B cell (primary cell): Measurements from ENCODE around the gene HDAC10. TPM values are rescaled to one million over a fixed set of nuclear protein-coding genes. Genes with fewer than 3 reads are reported as not detected.

ENCODE experiments used
- ATAC-seq: fragments of 200-7000 bp; cut with Tn5 transposase; one replicate; pipeline ENCODE4 v1.10.0; 2021; ENCODE audit warnings: low read depth, mild to moderate bottlenecking, moderate number of reproducible peaks, moderate library complexity
- CTCF ChIA-PET: fragments of 350-600 bp; sonication (Branson Sonifier 250); formaldehyde crosslinking; loops from one replicate; lab custom pipeline; 2021; ENCODE audit warnings: antibody characterized with exemption, inconsistent platforms; lab: Charles Lee
- POLR2A ChIA-PET: fragments of 350-600 bp; sonication (Branson Sonifier 250); formaldehyde crosslinking; loops from one replicate; lab custom pipeline; 2021; ENCODE audit warnings: antibody characterized with exemption; lab: Charles Lee
- DNase-seq: peaks from one replicate; pipeline ENCODE4 v3.0.0; 2013
- H2AFZ ChIP-seq: 2 replicates; pipeline ENCODE4 v1.6.1; 2012; ENCODE audit warnings: mild to moderate bottlenecking, low read depth, low read length; ENCODE audit not compliant: insufficient read depth, poor library complexity, severe bottlenecking
- H3K27ac ChIP-seq, 2 donors: 1 replicate in 1 of 2; 2 replicates in 1 of 2; pipeline ENCODE4 v1.5.1; 2012 to 2013; ENCODE audit warnings: low read length in 2 of 2, mild to moderate bottlenecking in 2 of 2, moderate library complexity in 1 of 2
- H3K27me3 ChIP-seq, 4 experiments: fragments of 200-600 bp in 1 of 4; sonication (generic) in 1 of 4; replicated peaks in 1 of 4; 1 replicate in 2 of 4; 2 replicates in 2 of 4; pipeline versions ENCODE4 v1.6.1 to v1.7.0; 2013 to 2016; ENCODE audit warnings: low read length in 3 of 4, mild to moderate bottlenecking in 2 of 4, mixed read lengths in 1 of 4, moderate library complexity in 1 of 4; ENCODE audit not compliant: insufficient read depth in 4 of 4, control insufficient read depth in 3 of 4; ENCODE audit errors: control extremely low read depth in 1 of 4
- H3K36me3 ChIP-seq, 2 experiments: replicated peaks in 1 of 2; 1 replicate in 1 of 2; 2 replicates in 1 of 2; pipeline versions ENCODE4 v1.6.1 to v1.7.1; 2013; ENCODE audit warnings: low read length in 1 of 2; ENCODE audit not compliant: insufficient read depth in 2 of 2, control insufficient read depth in 1 of 2; ENCODE audit errors: control extremely low read depth in 1 of 2, extremely low read depth in 1 of 2
- H3K4me1 ChIP-seq, 2 donors: fragments of 200-600 bp in 1 of 2; sonication (generic) in 1 of 2; 1 replicate in 1 of 2; 2 replicates in 1 of 2; pipeline versions ENCODE4 v1.5.1 to v1.6.1; 2013 to 2017; ENCODE audit warnings: low read length in 2 of 2; ENCODE audit not compliant: control insufficient read depth in 2 of 2, insufficient read depth in 2 of 2
- H3K4me2 ChIP-seq: replicated peaks from 2 replicates; pipeline ENCODE3; 2012; ENCODE audit warnings: mild to moderate bottlenecking, low read depth, low read length; ENCODE audit not compliant: poor library complexity, severe bottlenecking
- H3K4me3 ChIP-seq, 5 experiments: fragments of 200-600 bp in 1 of 5; sonication (generic) in 1 of 5; 1 replicate in 3 of 5; 2 replicates in 2 of 5; pipeline versions ENCODE4 v1.5.1 to v1.7.0; 2011 to 2016; ENCODE audit warnings: low read length in 4 of 5, mild to moderate bottlenecking in 4 of 5, low read depth in 2 of 5, control low read depth in 1 of 5, moderate library complexity in 1 of 5; ENCODE audit not compliant: insufficient read depth in 1 of 5; ENCODE audit errors: control extremely low read depth in 1 of 5, extremely low read depth in 1 of 5
- H3K79me2 ChIP-seq: fragments of 200-600 bp; sonication (generic); one replicate; pipeline ENCODE4 v1.6.0; 2016; ENCODE audit warnings: low read length; ENCODE audit not compliant: control insufficient read depth, insufficient read depth
- H3K9ac ChIP-seq: fragments of 200-600 bp; sonication (generic); 2 replicates; pipeline ENCODE4 v1.6.1; 2017; ENCODE audit warnings: mild to moderate bottlenecking, low read length, moderate library complexity
- H3K9me3 ChIP-seq, 3 donors: one replicate each; pipeline versions ENCODE4 v1.6.1 to v1.7.1; 2013; ENCODE audit warnings: low read length in 2 of 3; ENCODE audit not compliant: control insufficient read depth in 2 of 3, insufficient read depth in 1 of 3; ENCODE audit errors: control extremely low read depth in 1 of 3
- H4K20me1 ChIP-seq: 2 replicates; pipeline ENCODE4 v1.6.0; 2012; ENCODE audit warnings: mild to moderate bottlenecking, low read length; ENCODE audit not compliant: insufficient read depth, control insufficient read depth, poor library complexity, severe bottlenecking
- H3K27ac Mint-ChIP-seq: one replicate; pipeline ENCODE4 v1.8.0; 2021; ENCODE audit warnings: mixed read lengths
- H3K27me3 Mint-ChIP-seq: one replicate; pipeline ENCODE4 v1.8.0; 2021; ENCODE audit warnings: mixed read lengths
- H3K4me1 Mint-ChIP-seq: one replicate; pipeline ENCODE4 v1.8.0; 2021; ENCODE audit warnings: mixed read lengths
- H3K4me3 Mint-ChIP-seq: one replicate; pipeline ENCODE4 v1.8.0; 2021; ENCODE audit warnings: mixed read lengths
- H3K9me3 Mint-ChIP-seq: one replicate; pipeline ENCODE4 v1.8.0; 2022; ENCODE audit warnings: mixed read lengths; ENCODE audit not compliant: insufficient read depth
- EZH2 ChIP-seq: IDR thresholded peaks from 2 replicates; pipeline ENCODE4 v1.6.1; 2012; ENCODE audit warnings: borderline replicate concordance, low read depth, mild to moderate bottlenecking, moderate library complexity, low read length; ENCODE audit not compliant: insufficient read depth, poor library complexity, severe bottlenecking
- WGBS: methylation state at CpG from one replicate; pipeline ENCODE4 v1.1.5; 2013; ENCODE audit warnings: missing lambda C conversion rate; ENCODE audit not compliant: insufficient coverage; 5-methylcytosine and 5-hydroxymethylcytosine counted together
- intact Hi-C: fragments of 100-400 bp; cut with micrococcal nuclease; formaldehyde crosslinking; loops from one replicate; pipeline ENCODE4 v1.10.0; 2022
- polyA plus RNA-seq: library from polyadenylated mRNA; depleted of rRNA; stranded (reverse); fragments of >200 nt; gene quantifications from 2 replicates; pipeline ENCODE4 v1.2.3, GENCODE V29; 2012
- total RNA-seq, 2 donors: library from RNA; stranded (reverse); fragments of 120-200 nt in 1 of 2; gene quantifications; 1 replicate in 1 of 2; 2 replicates in 1 of 2; pipeline versions ENCODE4 v1.2.3 to v1.2.4, GENCODE V29; 2013 to 2022
- TF ChIP-seq, protein P1 (sequence below): fragments of 200-600 bp; IDR thresholded peaks from one replicate; pipeline ENCODE4 v1.8.0; 2022; ENCODE audit warnings: antibody characterized with exemption, mild to moderate bottlenecking

The HDAC10 gene
- total and polyA plus RNA-seq, 2 donors (not counting 1 experiment from before 2014, with no cell fraction given), result 136 to 187 TPM

DNA sequence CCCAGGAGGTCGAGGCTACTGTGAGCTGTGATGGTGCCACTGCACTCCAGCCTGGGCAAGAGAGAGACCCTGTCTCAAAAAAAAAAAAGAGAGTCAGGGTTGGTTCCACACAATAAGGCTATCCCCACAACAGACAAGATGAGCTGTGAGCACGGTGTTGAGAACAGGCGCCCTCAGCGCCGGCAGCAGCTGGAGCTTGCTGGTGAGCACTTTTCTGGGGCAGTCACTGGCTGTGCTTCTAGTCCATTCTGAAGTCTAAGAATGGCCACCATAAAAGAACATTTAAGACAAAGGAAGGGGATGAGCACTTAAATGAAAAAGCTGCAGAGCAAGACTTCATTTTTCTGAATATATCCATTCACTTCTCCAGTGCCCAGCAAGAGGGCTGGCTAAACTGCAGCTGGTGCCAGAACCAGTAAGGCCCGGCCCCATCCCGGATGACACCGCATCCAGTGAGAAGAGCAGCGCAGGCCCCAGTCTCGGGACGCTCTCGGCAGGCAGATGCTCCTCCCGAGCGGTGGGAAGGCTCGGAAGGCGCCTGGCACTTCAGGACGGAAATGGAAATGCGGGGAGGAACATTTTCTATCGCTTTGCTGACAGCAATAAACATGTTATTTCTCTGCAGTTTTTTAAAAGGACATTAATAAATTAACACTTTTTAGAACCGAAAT lies 18.4 kb downstream of the HDAC10 start:
- H3K4me1 Mint-ChIP-seq, result peaks cover 9% of the 10 kb centered on the region

DNA sequence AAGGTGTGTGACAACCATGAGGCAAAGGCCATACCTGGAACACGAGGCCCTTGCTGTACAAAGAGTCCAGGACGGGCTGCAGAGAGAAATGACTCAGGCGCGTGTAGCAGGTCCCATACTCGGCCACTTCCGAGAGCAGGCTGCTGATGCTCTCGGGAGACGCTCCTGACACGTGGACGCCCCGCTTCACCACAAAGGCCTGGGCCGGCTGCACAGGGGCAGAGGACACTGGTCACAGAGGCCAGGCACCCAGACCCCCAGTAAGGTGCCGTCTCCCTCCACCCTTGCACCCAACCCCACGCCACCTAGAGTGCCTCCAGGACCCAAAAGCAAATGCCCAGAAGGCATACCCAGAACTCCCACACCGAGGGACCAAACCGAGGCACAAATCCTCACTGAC lies 21.7 kb downstream of the HDAC10 start:
- Histone ChIP-seq H3K27me3 (no peaks in the 10 kb centered on the region), H3K9me3 (peaks cover 0 to 5% (median 0%) of the 10 kb centered on the region in 3 donors), H3K27ac (no peak overlapping the region), H2AFZ (no peak overlapping the region), H3K4me3 (no peak overlapping the region), H3K4me1 (no peaks in the 10 kb centered on the region), H3K4me2 (no peak overlapping the region), H3K36me3 (peaks cover 0 to 47% of the 10 kb centered on the region in 2 experiments), H4K20me1 (peaks cover 48% of the 10 kb centered on the region), H3K79me2 (peaks cover 44% of the 10 kb centered on the region), H3K9ac (no peak overlapping the region)
- H3K9me3 Mint-ChIP-seq, result no peaks in the 10 kb centered on the region
- H3K4me3 Mint-ChIP-seq, result no peak overlapping the region
- no peak for TF ChIP-seq EZH2
- TF ChIP-seq, protein P1, sequence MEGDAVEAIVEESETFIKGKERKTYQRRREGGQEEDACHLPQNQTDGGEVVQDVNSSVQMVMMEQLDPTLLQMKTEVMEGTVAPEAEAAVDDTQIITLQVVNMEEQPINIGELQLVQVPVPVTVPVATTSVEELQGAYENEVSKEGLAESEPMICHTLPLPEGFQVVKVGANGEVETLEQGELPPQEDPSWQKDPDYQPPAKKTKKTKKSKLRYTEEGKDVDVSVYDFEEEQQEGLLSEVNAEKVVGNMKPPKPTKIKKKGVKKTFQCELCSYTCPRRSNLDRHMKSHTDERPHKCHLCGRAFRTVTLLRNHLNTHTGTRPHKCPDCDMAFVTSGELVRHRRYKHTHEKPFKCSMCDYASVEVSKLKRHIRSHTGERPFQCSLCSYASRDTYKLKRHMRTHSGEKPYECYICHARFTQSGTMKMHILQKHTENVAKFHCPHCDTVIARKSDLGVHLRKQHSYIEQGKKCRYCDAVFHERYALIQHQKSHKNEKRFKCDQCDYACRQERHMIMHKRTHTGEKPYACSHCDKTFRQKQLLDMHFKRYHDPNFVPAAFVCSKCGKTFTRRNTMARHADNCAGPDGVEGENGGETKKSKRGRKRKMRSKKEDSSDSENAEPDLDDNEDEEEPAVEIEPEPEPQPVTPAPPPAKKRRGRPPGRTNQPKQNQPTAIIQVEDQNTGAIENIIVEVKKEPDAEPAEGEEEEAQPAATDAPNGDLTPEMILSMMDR, result no peak
- no peaks in the 10 kb centered on the region for H3K27me3 Mint-ChIP-seq
- intact Hi-C loops, result no loop called here
- no peaks in the 10 kb centered on the region for H3K4me1 Mint-ChIP-seq
- ATAC-seq, result no peak
- DNase-seq, result no peak
- CTCF ChIA-PET, result no interaction called here
- WGBS, result 93% methylated on average over 12 of the region's 16 CpGs
- POLR2A ChIA-PET, result no interaction called here
- no peak overlapping the region for H3K27ac Mint-ChIP-seq

More for the DNA sequence above, 18.4 kb downstream of the HDAC10 start:
- no peak overlapping the region for H3K27ac ChIP-seq
- no peak for TF ChIP-seq EZH2
- TF ChIP-seq, protein P1, result no peak
- 94% methylated on average over 17 of the region's 20 CpGs for WGBS
- peaks cover 0 to 44% of the 10 kb centered on the region in 2 experiments for H3K36me3 ChIP-seq
- ATAC-seq (no peak), DNase-seq (no peak)
- ChIA-PET CTCF (interaction anchor here (1.1 to 1.4 kb wide), 4 partner anchors 10 to 84 kb away, joined by 3 to 4 read pairs (median 3); no protein-coding TSS in a partner anchor), POLR2A (no interaction called here)
- no peak overlapping the region for H3K4me2 ChIP-seq
- intact Hi-C loops, result no loop called here
- H3K9ac ChIP-seq, result no peak overlapping the region
- peaks cover 69% of the 10 kb centered on the region for H4K20me1 ChIP-seq
- peaks cover 69% of the 10 kb centered on the region for H3K79me2 ChIP-seq
- no peak overlapping the region for H2AFZ ChIP-seq
- Mint-ChIP-seq H3K9me3 (no peaks in the 10 kb centered on the region), H3K4me3 (no peak overlapping the region), H3K27me3 (no peaks in the 10 kb centered on the region), H3K27ac (no peak overlapping the region)
- no peaks in the 10 kb centered on the region for H3K4me1 ChIP-seq
- peaks cover 0 to 5% (median 0%) of the 10 kb centered on the region in 3 donors for H3K9me3 ChIP-seq
- no peaks in the 10 kb centered on the region for H3K27me3 ChIP-seq
- no peak overlapping the region for H3K4me3 ChIP-seq
